GM12878 (cell line): ENCODE results near the gene ADCY5. TPM values are rescaled to one million over a fixed set of nuclear protein-coding genes. Genes with fewer than 3 reads are reported as not detected.

ENCODE experiments used
- ATAC-seq: fragments of 200-7000 bp; cut with Tn5 transposase; 3 replicates; pipeline ENCODE4 v1.9.1; 2020; ENCODE audit warnings: mild to moderate bottlenecking, moderate library complexity
- BruUV-seq: library from RNA; stranded (reverse); fragments of 400-500 nt; replicated peaks from 2 replicates; lab custom pipeline; 2021; lab: Mats Ljungman, UMichigan
- CTCF ChIA-PET: fragments of 300-600 bp; sonication (Branson Sonifier 250); formaldehyde crosslinking; extraction: SDS; loops from one replicate; lab custom pipeline; 2021; ENCODE audit warnings: inconsistent platforms; lab: Yijun Ruan, JAX
- POLR2A ChIA-PET: fragments of 350-600 bp; formaldehyde crosslinking; extraction: SDS; loops from one replicate; lab custom pipeline; 2021; ENCODE audit warnings: inconsistent platforms; lab: Charles Lee
- RAD21 ChIA-PET: fragments of 300-600 bp; sonication (Branson Sonifier 250); formaldehyde crosslinking; loops from one replicate; lab custom pipeline; 2023; ENCODE audit warnings: antibody characterized with exemption; ENCODE audit not compliant: unreplicated experiment; lab: Charles Lee
- SMC1A ChIA-PET: fragments of 300-600 bp; sonication (Branson Sonifier 250); formaldehyde crosslinking; loops from one replicate; lab custom pipeline; 2023; ENCODE audit not compliant: unreplicated experiment, uncharacterized antibody; lab: Charles Lee
- DNase-seq: peaks from one replicate; pipeline ENCODE4 v3.0.0-alpha.2; 2011; ENCODE audit warnings: low read depth, low spot score
- FAIRE-seq: peaks from 3 replicates; lab custom pipeline; 2011; peaks lifted over from hg19 to GRCh38; lab: Jason Lieb, UNC
- H2AFZ ChIP-seq: 2 replicates; pipeline ENCODE4 v1.6.0; 2011; ENCODE audit warnings: low read depth, low read length, control low read depth; ENCODE audit not compliant: control insufficient read depth
- H3K27ac ChIP-seq: 2 replicates; pipeline ENCODE4 v1.5.1; 2011; ENCODE audit warnings: control low read depth; ENCODE audit not compliant: control insufficient read depth, insufficient read depth
- H3K27me3 ChIP-seq, 2 experiments: replicated peaks in 1 of 2; 2 replicates each; pipeline versions ENCODE4 v1.6.0 to v1.6.1; 2011; ENCODE audit warnings: low read length in 1 of 2; ENCODE audit not compliant: control insufficient read depth in 2 of 2, insufficient read depth in 2 of 2
- H3K36me3 ChIP-seq, 2 experiments: 2 replicates each; pipeline ENCODE4 v1.5.1; 2011; ENCODE audit warnings: low read length in 1 of 2; ENCODE audit not compliant: control insufficient read depth in 2 of 2, insufficient read depth in 2 of 2
- H3K4me1 ChIP-seq: 2 replicates; pipeline ENCODE4 v1.6.1; 2011; ENCODE audit warnings: mild to moderate bottlenecking, low read length, moderate library complexity, mixed read lengths; ENCODE audit not compliant: control insufficient read depth, insufficient read depth
- H3K4me2 ChIP-seq: 2 replicates; pipeline ENCODE4 v1.6.0; 2011; ENCODE audit warnings: control low read depth; ENCODE audit not compliant: control insufficient read depth, insufficient read depth
- H3K4me3 ChIP-seq: fragments of 200-600 bp; sonication (generic); 2 replicates; pipeline ENCODE4 v1.5.1; 2016
- H3K79me2 ChIP-seq: 2 replicates; pipeline ENCODE4 v1.6.0; 2011; ENCODE audit warnings: low read length; ENCODE audit not compliant: control insufficient read depth, insufficient read depth
- H3K9ac ChIP-seq: 2 replicates; pipeline ENCODE4 v1.8.0; 2011; ENCODE audit warnings: low read length, control low read depth, mixed read lengths; ENCODE audit not compliant: control insufficient read depth, insufficient read depth
- H3K9me3 ChIP-seq: replicated peaks from 3 replicates; pipeline ENCODE4 v1.5.1; 2011; ENCODE audit warnings: mild to moderate bottlenecking, low read length; ENCODE audit not compliant: control insufficient read depth, insufficient read depth
- H4K20me1 ChIP-seq: 2 replicates; pipeline ENCODE4 v1.6.0; 2011; ENCODE audit not compliant: control insufficient read depth, insufficient read depth
- BRCA1 ChIP-seq: IDR thresholded peaks from 2 replicates; pipeline ENCODE4 v1.6.1; 2011; ENCODE audit warnings: low read depth, low read length, improper control_type of control experiment
- CHD2 ChIP-seq: IDR thresholded peaks from 2 replicates; pipeline ENCODE4 v1.6.1; 2011; ENCODE audit warnings: low read depth, low read length, improper control_type of control experiment, borderline replicate concordance
- CTCF ChIP-seq, 3 experiments: IDR thresholded peaks in 2 of 3; conservative IDR thresholded peaks in 1 of 3; 2 replicates each; pipeline ENCODE4 v1.5.1; 2011; ENCODE audit warnings: low read depth in 3 of 3, low read length in 3 of 3, mild to moderate bottlenecking in 3 of 3, control low read depth in 2 of 3, moderate library complexity in 2 of 3, inconsistent platforms in 1 of 3, mixed read lengths in 1 of 3; ENCODE audit not compliant: control insufficient read depth in 2 of 3, insufficient read depth in 1 of 3; ENCODE audit errors: extremely low read depth in 1 of 3
- EZH2 ChIP-seq: IDR thresholded peaks from 2 replicates; pipeline ENCODE4 v1.6.1; 2012; ENCODE audit warnings: low read depth, mild to moderate bottlenecking, control low read depth, inconsistent platforms, low read length, borderline replicate concordance; ENCODE audit not compliant: control insufficient read depth
- IKZF1 ChIP-seq: fragments of 450-650 bp; conservative IDR thresholded peaks from 2 replicates; pipeline ENCODE4 v1.6.1; 2017; ENCODE audit warnings: antibody characterized with exemption, mild to moderate bottlenecking
- IKZF2 ChIP-seq, 2 experiments: fragments of 450-650 bp; IDR thresholded peaks; 2 replicates each; pipeline ENCODE4 v1.6.1; 2017; ENCODE audit warnings: mild to moderate bottlenecking in 2 of 2, moderate library complexity in 2 of 2
- JUNB ChIP-seq: IDR thresholded peaks from 2 replicates; pipeline ENCODE4 v1.6.1; 2016; ENCODE audit warnings: antibody characterized with exemption, mild to moderate bottlenecking
- MAX ChIP-seq: IDR thresholded peaks from 2 replicates; pipeline ENCODE4 v1.6.1; 2012; ENCODE audit warnings: low read depth, low read length, improper control_type of control experiment
- NR2C1 ChIP-seq: fragments of 450-650 bp; IDR thresholded peaks from 2 replicates; pipeline ENCODE4 v1.6.1; 2017; ENCODE audit warnings: antibody characterized with exemption, mild to moderate bottlenecking, moderate library complexity
- NR2F1 ChIP-seq: fragments of 450-650 bp; conservative IDR thresholded peaks from 2 replicates; pipeline ENCODE4 v1.6.1; 2017; ENCODE audit warnings: mild to moderate bottlenecking
- PAX5 ChIP-seq: IDR thresholded peaks from 2 replicates; pipeline ENCODE4 v1.6.1; 2011; ENCODE audit warnings: low read depth, low read length, borderline replicate concordance
- POLR2A ChIP-seq: IDR thresholded peaks from 2 replicates; pipeline ENCODE4 v1.6.1; 2011; ENCODE audit warnings: low read depth, mild to moderate bottlenecking, low read length
- SUPT20H ChIP-seq: IDR thresholded peaks from 2 replicates; pipeline ENCODE4 v1.6.1; 2011; ENCODE audit warnings: low read depth, mild to moderate bottlenecking, low read length, moderate library complexity, borderline replicate concordance; ENCODE audit not compliant: control insufficient read depth
- ZNF24 ChIP-seq: fragments of 450-650 bp; IDR thresholded peaks from 2 replicates; pipeline ENCODE4 v1.6.1; 2017; ENCODE audit warnings: antibody characterized with exemption, mild to moderate bottlenecking
- ZZZ3 ChIP-seq: IDR thresholded peaks from 2 replicates; pipeline ENCODE4 v1.6.1; 2011; ENCODE audit warnings: low read depth; ENCODE audit not compliant: control insufficient read depth, insufficient read length
- WGBS: methylation state at CpG from one replicate; pipeline ENCODE4 v1.1.6; 2016; ENCODE audit warnings: low lambda C conversion rate; ENCODE audit not compliant: insufficient replicate concordance, insufficient coverage; ENCODE audit errors: missing lambda C conversion rate; 5-methylcytosine and 5-hydroxymethylcytosine counted together
- in situ Hi-C: fragments of 300-500 bp; cut with MboI; formaldehyde crosslinking; loops from 9 replicates; pipeline ENCODE4 v1.14.3; 2018; ENCODE audit warnings: mixed read lengths
- intact Hi-C: fragments of 100-400 bp; cut with micrococcal nuclease; formaldehyde crosslinking; loops from one replicate; pipeline ENCODE4 v1.14.2; 2022; ENCODE audit not compliant: unreplicated experiment
- polyA plus RNA-seq, 11 experiments: library from polyadenylated mRNA; depleted of rRNA in 4 of 11; unstranded in 6 of 11; stranded (reverse) in 5 of 11; fragments of >200 nt; fragmentation: Nextera tagmentation in 4 of 11; fragmentation: Illumina TruSeq in 1 of 11; extraction: Ambion mirVana in 4 of 11; extraction: Trizol in 1 of 11; gene quantifications; 1 replicate in 1 of 11; 2 replicates in 10 of 11; pipeline versions ENCODE4 v1.2.1 to v1.2.3, GENCODE V29; 2011 to 2016; ENCODE audit warnings: inconsistent platforms in 2 of 11, missing spikeins in 2 of 11, low read depth in 1 of 11
- total RNA-seq, 4 experiments: library from RNA; depleted of rRNA in 3 of 4; stranded (reverse); fragments of >200 nt in 3 of 4; fragmentation: Illumina TruSeq in 1 of 4; extraction: Trizol in 1 of 4; gene quantifications; 2 replicates each; pipeline versions ENCODE4 v1.2.1 to v1.2.3, GENCODE V29; 2013 to 2021

Gene ADCY5
- total and polyA plus RNA-seq, 10 of the 15 experiments (the other 5 are each of a cell fraction or from before 2014, with no cell fraction given), result under 0.01 to 0.24 (median 0.02) TPM; not detected in 4

- POLR2A ChIA-PET, result no interaction called here
Observed at GRCh38 chr3:123326531-123326930, 122.4 kb downstream of the ADCY5 start.

More at GRCh38 chr3:123326531-123326930, 122.4 kb downstream of the ADCY5 start:
- TF ChIP-seq IKZF2 (IDR thresholded peaks at IDR 0.05) (no peak), PAX5 (no peak), CHD2 (no peak), CTCF (IDR thresholded peaks at IDR 0.05 in 2 of 3, conservative IDR thresholded peaks at IDR 0.05 in 1 of 3; ENCODE audit: control insufficient read depth in 2 of 3, extremely low read depth in 1 of 3, insufficient read depth in 1 of 3, low read depth in 3 of 3, low read length in 3 of 3) (no peak), POLR2A (no peak), BRCA1 (no peak), NR2F1 (no peak), ZZZ3 (no peak), MAX (no peak), SUPT20H (no peak), JUNB (no peak), IKZF1 (no peak), ZNF24 (no peak), NR2C1 (no peak), EZH2 (no peak)
- no peak for DNase-seq
- no TSS peak for BruUV-seq
- Histone ChIP-seq H3K27me3 (peaks cover 0 to 3% of the 10 kb centered on the region in 2 experiments; a peak in 3 of 4 replicates), H3K27ac (no peak overlapping the region), H3K4me1 (no peaks in the 10 kb centered on the region), H3K4me3 (no peak overlapping the region), H3K9ac (no peak overlapping the region), H2AFZ (no peak overlapping the region), H3K36me3 (no peaks in the 10 kb centered on the region), H4K20me1 (no peaks in the 10 kb centered on the region; the same call in 1 of the 2 replicates), H3K9me3 (no peaks in the 10 kb centered on the region), H3K79me2 (no peaks in the 10 kb centered on the region), H3K4me2 (no peak overlapping the region)
- in situ Hi-C loops (loop anchor here (5.0 kb wide), 2 partner anchors 161 to 231 kb away; no protein-coding TSS in a partner anchor), intact Hi-C loops (no loop called here)
- ChIA-PET RAD21 (interaction anchor here (0.8 kb wide), 1 partner anchor 164 kb away, joined by 4 read pairs; no protein-coding TSS in a partner anchor), CTCF (interaction anchor here (0.9 to 7.9 kb wide), 11 partner anchors 11 to 287 kb away, joined by 3 to 93 read pairs (median 3); no protein-coding TSS in a partner anchor), SMC1A (interaction anchor here (0.8 to 1.3 kb wide), 7 partner anchors 9 to 232 kb away, joined by 3 to 7 read pairs (median 3); no protein-coding TSS in a partner anchor)
- no peak for FAIRE-seq
- no peak for ATAC-seq
- WGBS, result 2% methylated on average over 6 of the region's 6 CpGs
